PC-3 (cell line): ENCODE results near the gene SNCA.

ENCODE experiments used
- EZH2phosphoT487 ChIP-seq: fragments of 300-600 bp; sonication (generic); IDR thresholded peaks from 2 replicates; pipeline ENCODE4 v1.6.1; 2018; ENCODE audit warnings: mild to moderate bottlenecking, antibody characterized with exemption, low read length, borderline replicate concordance
- TF ChIP-seq, protein P1 (sequence below): fragments of 300-600 bp; sonication (generic); conservative IDR thresholded peaks from 2 replicates; pipeline ENCODE4 v1.5.1; 2017; ENCODE audit warnings: antibody characterized with exemption, low read depth, mild to moderate bottlenecking, low read length

- TF ChIP-seq, protein P1, sequence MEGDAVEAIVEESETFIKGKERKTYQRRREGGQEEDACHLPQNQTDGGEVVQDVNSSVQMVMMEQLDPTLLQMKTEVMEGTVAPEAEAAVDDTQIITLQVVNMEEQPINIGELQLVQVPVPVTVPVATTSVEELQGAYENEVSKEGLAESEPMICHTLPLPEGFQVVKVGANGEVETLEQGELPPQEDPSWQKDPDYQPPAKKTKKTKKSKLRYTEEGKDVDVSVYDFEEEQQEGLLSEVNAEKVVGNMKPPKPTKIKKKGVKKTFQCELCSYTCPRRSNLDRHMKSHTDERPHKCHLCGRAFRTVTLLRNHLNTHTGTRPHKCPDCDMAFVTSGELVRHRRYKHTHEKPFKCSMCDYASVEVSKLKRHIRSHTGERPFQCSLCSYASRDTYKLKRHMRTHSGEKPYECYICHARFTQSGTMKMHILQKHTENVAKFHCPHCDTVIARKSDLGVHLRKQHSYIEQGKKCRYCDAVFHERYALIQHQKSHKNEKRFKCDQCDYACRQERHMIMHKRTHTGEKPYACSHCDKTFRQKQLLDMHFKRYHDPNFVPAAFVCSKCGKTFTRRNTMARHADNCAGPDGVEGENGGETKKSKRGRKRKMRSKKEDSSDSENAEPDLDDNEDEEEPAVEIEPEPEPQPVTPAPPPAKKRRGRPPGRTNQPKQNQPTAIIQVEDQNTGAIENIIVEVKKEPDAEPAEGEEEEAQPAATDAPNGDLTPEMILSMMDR: no peak
- no peak for TF ChIP-seq EZH2phosphoT487
These were observed 1.5 kb downstream of the SNCA start for GRCh38 chr4:89835413-89835812.
